Smooth muscle cell (in vitro differentiated cells): ENCODE results near the gene DHRS1. TPM values are rescaled to one million over a fixed set of nuclear protein-coding genes. Genes with fewer than 3 reads are reported as not detected.

ENCODE experiments used
- DNase-seq: peaks from one replicate; lab custom pipeline; 2025; ENCODE audit not compliant: unreplicated experiment; lab: John Stamatoyannopoulos, UW
- H2AFZ ChIP-seq: fragments of 200-600 bp; sonication (generic); 2 replicates; pipeline ENCODE4 v1.6.0; 2016; ENCODE audit warnings: antibody characterized with exemption, low read depth, mild to moderate bottlenecking
- H3F3A ChIP-seq: fragments of 200-600 bp; sonication (generic); 2 replicates; pipeline ENCODE4 v1.6.0; 2017; ENCODE audit warnings: antibody characterized with exemption, low read depth
- H3K27ac ChIP-seq: fragments of 200-600 bp; sonication (generic); 2 replicates; pipeline ENCODE4 v1.5.1; 2016; ENCODE audit warnings: low read depth, mild to moderate bottlenecking
- H3K27me3 ChIP-seq: fragments of 200-600 bp; sonication (generic); 2 replicates; pipeline ENCODE4 v1.6.1; 2016; ENCODE audit warnings: low read depth, mild to moderate bottlenecking
- H3K36me3 ChIP-seq: fragments of 200-600 bp; sonication (generic); 2 replicates; pipeline ENCODE4 v1.5.1; 2016; ENCODE audit warnings: low read depth
- H3K4me1 ChIP-seq: fragments of 200-600 bp; sonication (generic); 2 replicates; pipeline ENCODE4 v1.5.1; 2016; ENCODE audit warnings: low read depth
- H3K4me2 ChIP-seq: fragments of 200-600 bp; sonication (generic); 2 replicates; pipeline ENCODE4 v1.6.0; 2016; ENCODE audit warnings: mild to moderate bottlenecking
- H3K4me3 ChIP-seq: fragments of 200-600 bp; sonication (generic); 2 replicates; pipeline ENCODE4 v1.5.1; 2016; ENCODE audit warnings: mild to moderate bottlenecking
- H3K79me2 ChIP-seq: fragments of 200-600 bp; sonication (generic); 2 replicates; pipeline ENCODE4 v1.6.0; 2016; ENCODE audit warnings: low read depth, mild to moderate bottlenecking
- H3K9ac ChIP-seq: fragments of 200-600 bp; sonication (generic); 2 replicates; pipeline ENCODE4 v1.6.0; 2016; ENCODE audit warnings: low read depth
- H3K9me3 ChIP-seq: fragments of 200-600 bp; sonication (generic); replicated peaks from 2 replicates; pipeline ENCODE4 v1.5.1; 2016; ENCODE audit warnings: low read depth
- H4K20me1 ChIP-seq: fragments of 200-600 bp; sonication (generic); 2 replicates; pipeline ENCODE4 v1.6.0; 2016; ENCODE audit warnings: low read depth
- WGBS: methylation state at CpG from one replicate; pipeline ENCODE4 v1.1.7; 2016; ENCODE audit warnings: low lambda C conversion rate; 5-methylcytosine and 5-hydroxymethylcytosine counted together
- polyA plus RNA-seq: library from polyadenylated mRNA; unstranded; fragments of >200 nt; fragmentation: Nextera tagmentation; extraction: Ambion mirVana; gene quantifications from 2 replicates; pipeline ENCODE4 v1.2.1, GENCODE V29; 2016
- total RNA-seq: library from RNA; depleted of rRNA; stranded (reverse); fragments of >200 nt; gene quantifications from 2 replicates; pipeline ENCODE4 v1.2.3, GENCODE V29; 2014
- TF ChIP-seq, protein P1 (sequence below): fragments of 200-600 bp; sonication (generic); IDR thresholded peaks from 2 replicates; pipeline ENCODE4 v1.5.1; 2017; ENCODE audit warnings: borderline replicate concordance, mild to moderate bottlenecking, antibody characterized with exemption; ENCODE audit not compliant: insufficient read depth, poor library complexity, severe bottlenecking

Gene DHRS1
- total and polyA plus RNA-seq, 2 experiments from 2014 or later = 22.5 to 25.2 TPM

DNA sequence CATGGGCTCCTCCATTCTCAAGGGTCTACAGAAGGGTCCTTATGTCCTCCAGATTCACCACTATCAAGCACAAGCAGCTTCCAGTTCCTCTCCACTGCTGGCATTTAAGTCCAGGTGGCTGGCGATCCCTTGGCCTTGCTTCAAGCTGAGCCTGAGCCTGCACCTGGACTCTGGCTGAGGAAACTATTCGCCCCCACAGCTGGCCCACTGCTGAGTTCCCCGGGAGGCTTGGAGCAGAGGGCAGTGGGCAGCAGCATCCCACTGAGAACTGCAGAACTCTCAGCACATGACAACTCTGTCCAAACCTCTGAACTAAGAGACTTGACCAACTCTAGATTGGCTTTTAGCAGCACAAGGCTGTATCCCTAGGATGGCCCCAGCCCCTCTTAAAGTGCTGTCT is 16.8 kb downstream of the DHRS1 start:
- Histone ChIP-seq H3K36me3 (no peaks in the 10 kb centered on the region), H3K4me1 (no peaks in the 10 kb centered on the region), H3K4me2 (no peak overlapping the region), H2AFZ (no peak overlapping the region), H3K9ac (no peak overlapping the region), H3K4me3 (no peak overlapping the region), H4K20me1 (no peaks in the 10 kb centered on the region), H3K27me3 (no peaks in the 10 kb centered on the region), H3K9me3 (no peaks in the 10 kb centered on the region), H3K79me2 (no peaks in the 10 kb centered on the region), H3F3A (no peaks in the 10 kb centered on the region), H3K27ac (no peak overlapping the region)
- DNase-seq = no peak
- WGBS = 90% methylated on average over 3 of the region's 3 CpGs
- TF ChIP-seq, protein P1, sequence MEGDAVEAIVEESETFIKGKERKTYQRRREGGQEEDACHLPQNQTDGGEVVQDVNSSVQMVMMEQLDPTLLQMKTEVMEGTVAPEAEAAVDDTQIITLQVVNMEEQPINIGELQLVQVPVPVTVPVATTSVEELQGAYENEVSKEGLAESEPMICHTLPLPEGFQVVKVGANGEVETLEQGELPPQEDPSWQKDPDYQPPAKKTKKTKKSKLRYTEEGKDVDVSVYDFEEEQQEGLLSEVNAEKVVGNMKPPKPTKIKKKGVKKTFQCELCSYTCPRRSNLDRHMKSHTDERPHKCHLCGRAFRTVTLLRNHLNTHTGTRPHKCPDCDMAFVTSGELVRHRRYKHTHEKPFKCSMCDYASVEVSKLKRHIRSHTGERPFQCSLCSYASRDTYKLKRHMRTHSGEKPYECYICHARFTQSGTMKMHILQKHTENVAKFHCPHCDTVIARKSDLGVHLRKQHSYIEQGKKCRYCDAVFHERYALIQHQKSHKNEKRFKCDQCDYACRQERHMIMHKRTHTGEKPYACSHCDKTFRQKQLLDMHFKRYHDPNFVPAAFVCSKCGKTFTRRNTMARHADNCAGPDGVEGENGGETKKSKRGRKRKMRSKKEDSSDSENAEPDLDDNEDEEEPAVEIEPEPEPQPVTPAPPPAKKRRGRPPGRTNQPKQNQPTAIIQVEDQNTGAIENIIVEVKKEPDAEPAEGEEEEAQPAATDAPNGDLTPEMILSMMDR = no peak

DNA sequence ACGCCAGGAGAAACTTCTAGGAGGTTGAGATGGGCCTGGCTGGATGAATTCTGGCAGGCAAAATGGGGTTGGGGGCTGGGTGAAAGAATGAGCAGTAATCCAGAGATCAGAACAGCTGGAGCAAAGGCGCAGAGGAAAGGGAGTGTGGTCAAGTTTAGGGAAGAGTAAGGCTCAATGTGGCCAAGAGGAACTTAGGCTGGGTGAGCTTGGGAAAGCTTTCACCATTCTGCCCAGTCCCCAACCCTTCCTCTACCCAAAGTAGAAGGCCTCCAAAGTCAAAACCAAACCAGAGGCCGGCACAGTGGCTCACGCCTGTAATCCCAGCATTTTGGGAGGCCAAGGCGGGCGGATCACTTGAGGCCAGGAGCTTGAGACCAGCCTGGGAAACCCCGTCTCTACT is 17.9 kb downstream of the DHRS1 start:
- Histone ChIP-seq H3K27me3 (no peaks in the 10 kb centered on the region), H3K9ac (no peak overlapping the region), H2AFZ (no peak overlapping the region), H4K20me1 (no peaks in the 10 kb centered on the region), H3K4me3 (no peak overlapping the region), H3K79me2 (no peaks in the 10 kb centered on the region), H3K4me1 (no peaks in the 10 kb centered on the region), H3K4me2 (no peak overlapping the region), H3K27ac (no peak overlapping the region), H3K9me3 (no peaks in the 10 kb centered on the region), H3K36me3 (no peaks in the 10 kb centered on the region), H3F3A (no peaks in the 10 kb centered on the region)
- TF ChIP-seq, protein P1 = no peak
- 93% methylated on average over 7 of the region's 7 CpGs for WGBS
- no peak for DNase-seq

DNA sequence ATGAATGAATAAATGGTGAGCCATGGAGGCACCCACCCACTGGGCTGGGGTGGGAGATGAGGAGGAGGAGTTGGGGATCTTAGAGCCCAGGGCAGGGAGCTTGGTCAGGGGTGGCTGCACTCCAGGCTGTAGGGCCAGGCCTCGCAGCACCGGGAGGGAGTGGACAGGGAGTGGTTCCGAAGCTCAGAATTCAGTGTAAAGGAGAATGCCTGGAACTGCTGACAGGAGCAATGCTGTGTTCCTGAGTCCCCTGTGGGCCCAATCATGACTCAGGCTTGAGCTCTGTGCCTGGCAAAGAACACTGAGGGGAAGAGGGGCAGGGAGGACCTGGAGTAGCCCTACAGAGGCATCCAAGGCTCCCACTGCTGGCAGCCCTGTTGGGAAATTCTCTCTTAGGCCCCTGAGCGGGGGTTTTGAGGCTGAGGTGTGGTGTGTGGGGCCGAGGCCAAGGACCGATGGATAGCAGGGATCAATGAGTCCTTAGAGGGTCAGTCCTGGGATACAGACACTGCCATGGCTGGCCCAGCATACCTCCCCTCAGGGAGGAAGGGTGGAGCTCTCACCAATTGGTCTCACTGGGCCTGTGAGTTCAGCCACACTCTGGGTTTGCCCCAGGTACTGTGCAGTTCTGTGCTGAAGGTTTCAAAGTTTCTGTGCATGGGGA is 18.7 kb downstream of the DHRS1 start:
- no peak for DNase-seq
- no peaks in the 10 kb centered on the region for H3F3A ChIP-seq
- H3K9ac ChIP-seq = no peak overlapping the region
- H3K4me3 ChIP-seq = no peak overlapping the region
- H3K27me3 ChIP-seq = no peaks in the 10 kb centered on the region
- no peaks in the 10 kb centered on the region for H3K4me1 ChIP-seq
- TF ChIP-seq, protein P1 = no peak
- H2AFZ ChIP-seq = no peak overlapping the region
- no peaks in the 10 kb centered on the region for H4K20me1 ChIP-seq
- H3K9me3 ChIP-seq = no peaks in the 10 kb centered on the region
- H3K27ac ChIP-seq = no peak overlapping the region
- no peaks in the 10 kb centered on the region for H3K79me2 ChIP-seq
- H3K36me3 ChIP-seq = no peaks in the 10 kb centered on the region
- WGBS = 86% methylated on average over 6 of the region's 6 CpGs
- no peak overlapping the region for H3K4me2 ChIP-seq
